Heart left ventricle (tissue), 16 donors: ENCODE results near the gene CFLAR. TPM values are rescaled to one million over a fixed set of nuclear protein-coding genes. Genes with fewer than 3 reads are reported as not detected.
"Not testable (repeated sequence)": the region's sequence is repeated elsewhere in the genome, so short reads cannot be mapped to it uniquely, and the experiment has no call there.

Source experiments
- ATAC-seq, 4 donors: fragments of 200-7000 bp; cut with Tn5 transposase; one replicate each; pipeline ENCODE4 v1.9.1; 2020 to 2022; ENCODE audit warnings: moderate library complexity in 4 of 4, mild to moderate bottlenecking in 3 of 4, moderate number of reproducible peaks in 1 of 4
- DNase-seq, 5 donors: peaks; one replicate each; pipeline ENCODE4 v3.0.0-alpha.2; 2020
- H3K27ac ChIP-seq, 12 donors: fragments of 200-600 bp; sonication (generic) in 4 of 12; one replicate each; pipeline versions ENCODE4 v1.5.0 to v1.8.0; 2016 to 2022; ENCODE audit warnings: mild to moderate bottlenecking in 2 of 12
- H3K27me3 ChIP-seq, 9 donors: fragments of 200-600 bp; sonication (generic) in 2 of 9; one replicate each; pipeline versions ENCODE4 v1.5.1 to v1.8.0; 2016 to 2022; ENCODE audit warnings: mild to moderate bottlenecking in 3 of 9
- H3K36me3 ChIP-seq, 9 donors: fragments of 200-600 bp; sonication (generic) in 2 of 9; one replicate each; pipeline versions ENCODE4 v1.5.0 to v1.8.0; 2018 to 2022; ENCODE audit warnings: mild to moderate bottlenecking in 2 of 9
- H3K4me1 ChIP-seq, 12 donors: fragments of 200-600 bp; sonication (generic) in 4 of 12; one replicate each; pipeline versions ENCODE4 v1.5.0 to v1.8.0; 2016 to 2022; ENCODE audit warnings: mild to moderate bottlenecking in 3 of 12
- H3K4me3 ChIP-seq, 12 donors: fragments of 200-600 bp; sonication (generic) in 4 of 12; one replicate each; pipeline versions ENCODE4 v1.5.0 to v1.8.0; 2017 to 2022; ENCODE audit warnings: mild to moderate bottlenecking in 9 of 12, moderate library complexity in 4 of 12
- H3K9me3 ChIP-seq, 12 donors: fragments of 200-600 bp; sonication (generic) in 4 of 12; one replicate each; pipeline versions ENCODE4 v1.5.0 to v1.8.0; 2016 to 2022; ENCODE audit warnings: mild to moderate bottlenecking in 1 of 12
- POLR2A ChIP-seq, 2 donors: fragments of 450-650 bp; IDR thresholded peaks; one replicate each; pipeline ENCODE4 v1.6.1; 2017; ENCODE audit warnings: antibody characterized with exemption in 2 of 2, mild to moderate bottlenecking in 2 of 2, moderate library complexity in 2 of 2
- WGBS, 4 donors: extraction: QIAGEN DNeasy Blood & Tissue Kit in 2 of 4; methylation state at CpG; one replicate each; pipeline versions ENCODE4 v1.1.5 to v1.1.7; 2013 to 2018; 5-methylcytosine and 5-hydroxymethylcytosine counted together
- intact Hi-C, 10 donors: fragments of 100-400 bp; cut with DNase I; formaldehyde crosslinking; loops; one replicate each; pipeline versions ENCODE4 v1.11.1 to v1.14.2; 2022
- polyA plus RNA-seq, 2 donors: library from polyadenylated mRNA; stranded (reverse); fragments of 200-250 nt; gene quantifications; one replicate each; pipeline ENCODE4 v1.2.3, GENCODE V29; 2013
- total RNA-seq, 9 donors: library from RNA; depleted of rRNA in 2 of 9; stranded (reverse); fragments of >200 nt in 2 of 9; fragmentation: NEBNext Ultra II Directional in 3 of 9; extraction: Animal tissue kit (Norgen Biotek cat#: 25700) in 3 of 9; gene quantifications; one replicate each; pipeline versions ENCODE4 v1.1.0 to v1.2.4, GENCODE V29; 2016 to 2023
- TF ChIP-seq, protein P1 (sequence below), 12 donors: fragments of 200-600 bp; sonication (generic) in 4 of 12; IDR thresholded peaks; one replicate each; pipeline versions ENCODE4 v1.5.0 to v1.8.0; 2018 to 2022; ENCODE audit warnings: antibody characterized with exemption in 12 of 12, mild to moderate bottlenecking in 5 of 12
- donor health status: ischemic (EF 13 %, LVEDD 7.1; RV severe dilation, severe dysfunction).
- donor health status: healthy with polysubstance abuse.
- donor health status: DM: no; HTN: yes; CAD: no.
- donor health status: DM: no; HTN: no; CAD: no.
- donor health status: ischemic (EF 25% LVEDD 6.9; RV normal size, moderate dysfunction).
- donor health status: ischemic (EF 25% LVEDD 5.7; RV mildly dilated, moderate dysfunction).
- donor health status: healthy.
- donor health status: DM: yes; HTN: yes; CAD: no.
- donor health status: ischemic (EF 35%, LVEDD 5.7; RV mildly dilated, moderate dysfunction).
- donor health status: nonischemic (EF 11% LVEDD 7.7; RV severe dilation, severe dysfunction).
- donor health status: DM: yes; HTN: yes; CAD: no.
- donor health status: PGD.
- donor health status: ischemic (EF 29% LVEDD 5.4; RV normal size, mild dysfunction).
- donor health status: nonischemic (EF 23%, LVEDD 6.1; RV moderate dilation, normal function).

CFLAR gene
- total and polyA plus RNA-seq, 11 donors = 120 to 279 (median 214) TPM

DNA sequence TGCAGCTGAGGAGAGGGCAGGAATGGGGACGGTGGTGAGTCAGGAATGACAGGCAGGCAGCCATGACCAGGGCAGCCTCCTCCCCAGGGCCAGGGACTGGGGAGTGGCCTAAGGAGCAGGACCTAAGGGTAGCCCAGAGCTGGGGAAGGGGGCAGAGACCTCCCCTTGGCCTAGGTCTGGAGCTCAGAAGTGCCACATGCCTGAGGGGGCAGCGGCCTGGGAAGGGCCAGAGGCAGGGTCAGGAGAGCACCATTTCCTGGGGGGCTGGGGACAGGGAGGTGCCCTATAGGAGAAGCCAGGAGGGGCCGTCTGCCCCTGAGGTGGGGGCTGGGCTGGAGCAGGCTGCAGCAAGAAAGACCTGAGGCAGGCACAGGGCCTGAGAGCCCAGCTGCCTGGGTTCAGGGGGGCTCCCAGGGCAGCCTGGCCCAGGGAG lies 20.9 kb downstream of the CFLAR start:
- Histone ChIP-seq H3K27ac (peak overlapping the region in 11 of 12 donors; percentile 11 to 100 (median 99)), H3K27me3 (no peaks in the 10 kb centered on the region), H3K9me3 (no peaks in the 10 kb centered on the region), H3K4me1 (peaks cover 3 to 81% (median 47%) of the 10 kb centered on the region in 12 donors), H3K4me3 (no peak overlapping the region), H3K36me3 (peaks cover 2 to 99% (median 91%) of the 10 kb centered on the region in 9 donors)
- ATAC-seq = peak in 1 of 4 donors; percentile 8
- TF ChIP-seq POLR2A (IDR thresholded peaks at IDR 0.05) = no peak
- TF ChIP-seq, protein P1, sequence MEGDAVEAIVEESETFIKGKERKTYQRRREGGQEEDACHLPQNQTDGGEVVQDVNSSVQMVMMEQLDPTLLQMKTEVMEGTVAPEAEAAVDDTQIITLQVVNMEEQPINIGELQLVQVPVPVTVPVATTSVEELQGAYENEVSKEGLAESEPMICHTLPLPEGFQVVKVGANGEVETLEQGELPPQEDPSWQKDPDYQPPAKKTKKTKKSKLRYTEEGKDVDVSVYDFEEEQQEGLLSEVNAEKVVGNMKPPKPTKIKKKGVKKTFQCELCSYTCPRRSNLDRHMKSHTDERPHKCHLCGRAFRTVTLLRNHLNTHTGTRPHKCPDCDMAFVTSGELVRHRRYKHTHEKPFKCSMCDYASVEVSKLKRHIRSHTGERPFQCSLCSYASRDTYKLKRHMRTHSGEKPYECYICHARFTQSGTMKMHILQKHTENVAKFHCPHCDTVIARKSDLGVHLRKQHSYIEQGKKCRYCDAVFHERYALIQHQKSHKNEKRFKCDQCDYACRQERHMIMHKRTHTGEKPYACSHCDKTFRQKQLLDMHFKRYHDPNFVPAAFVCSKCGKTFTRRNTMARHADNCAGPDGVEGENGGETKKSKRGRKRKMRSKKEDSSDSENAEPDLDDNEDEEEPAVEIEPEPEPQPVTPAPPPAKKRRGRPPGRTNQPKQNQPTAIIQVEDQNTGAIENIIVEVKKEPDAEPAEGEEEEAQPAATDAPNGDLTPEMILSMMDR (IDR thresholded peaks at IDR 0.05) = no peak
- WGBS, 4 donors = 29 to 56% (median 44%) methylated on average over 1 to 3 of the region's 3 CpGs
- no peak for DNase-seq
- intact Hi-C loops = no loop called here

DNA sequence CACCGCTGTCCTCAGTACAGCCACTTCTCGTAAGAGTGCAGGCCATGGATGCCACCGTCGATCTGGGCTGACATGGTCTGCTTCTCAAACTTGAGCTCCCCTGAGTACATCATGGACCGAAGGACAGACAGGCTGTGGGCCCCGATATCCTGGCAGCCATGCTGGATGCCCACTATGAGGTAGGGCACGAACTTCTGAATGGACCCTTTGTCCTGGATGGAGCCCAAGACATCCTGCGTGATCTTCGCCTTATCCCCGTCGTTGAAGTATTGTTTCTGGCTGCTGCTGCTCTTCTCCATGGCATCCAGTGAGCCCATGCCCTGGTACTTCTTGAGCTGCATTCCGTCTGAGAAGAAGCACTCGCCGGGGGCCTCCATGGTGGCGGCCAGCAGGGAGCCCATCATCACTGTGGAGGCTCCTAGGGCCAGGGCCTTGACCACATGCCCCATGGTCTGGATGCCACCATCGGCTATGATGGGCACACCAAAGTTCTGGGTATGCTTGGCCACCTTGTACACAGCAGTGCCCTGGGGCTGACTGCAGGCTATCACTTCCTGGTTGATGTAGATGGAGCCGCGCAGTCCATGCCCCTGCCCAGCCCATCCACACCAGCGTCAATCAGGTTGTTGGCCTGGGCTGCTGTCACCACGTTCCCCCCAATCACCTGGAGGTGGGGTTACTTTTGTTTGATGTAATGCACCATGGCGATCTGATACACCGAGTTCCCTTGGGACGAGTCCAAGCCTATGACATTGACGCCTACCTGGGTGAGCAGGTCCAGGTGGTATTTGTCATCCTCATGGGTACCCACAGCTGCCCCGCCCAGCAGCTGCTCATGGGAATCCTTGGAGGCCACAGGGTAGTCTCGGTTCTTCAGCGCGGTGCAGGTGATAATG lies 21.8 kb downstream of the CFLAR start:
- peak overlapping the region in 7 of 12 donors; percentile 8 to 100 (median 99) for H3K27ac ChIP-seq
- H3K27me3 ChIP-seq = no peaks in the 10 kb centered on the region
- peaks cover 3 to 73% (median 38%) of the 10 kb centered on the region in 12 donors for H3K4me1 ChIP-seq
- peaks cover 3 to 100% (median 97%) of the 10 kb centered on the region in 9 donors for H3K36me3 ChIP-seq
- DNase-seq (no peak), ATAC-seq (peak in 3 of 4 donors; percentile 13 to 37 (median 20))
- TF ChIP-seq POLR2A (IDR thresholded peaks at IDR 0.05) = no peak
- TF ChIP-seq, protein P1 (IDR thresholded peaks at IDR 0.05) = no peak
- no peaks in the 10 kb centered on the region for H3K9me3 ChIP-seq
- no peak overlapping the region for H3K4me3 ChIP-seq
- intact Hi-C loops = no loop called here
- WGBS, 4 donors = 84 to 96% (median 95%) methylated on average over 12 to 28 of the region's 28 CpGs

DNA sequence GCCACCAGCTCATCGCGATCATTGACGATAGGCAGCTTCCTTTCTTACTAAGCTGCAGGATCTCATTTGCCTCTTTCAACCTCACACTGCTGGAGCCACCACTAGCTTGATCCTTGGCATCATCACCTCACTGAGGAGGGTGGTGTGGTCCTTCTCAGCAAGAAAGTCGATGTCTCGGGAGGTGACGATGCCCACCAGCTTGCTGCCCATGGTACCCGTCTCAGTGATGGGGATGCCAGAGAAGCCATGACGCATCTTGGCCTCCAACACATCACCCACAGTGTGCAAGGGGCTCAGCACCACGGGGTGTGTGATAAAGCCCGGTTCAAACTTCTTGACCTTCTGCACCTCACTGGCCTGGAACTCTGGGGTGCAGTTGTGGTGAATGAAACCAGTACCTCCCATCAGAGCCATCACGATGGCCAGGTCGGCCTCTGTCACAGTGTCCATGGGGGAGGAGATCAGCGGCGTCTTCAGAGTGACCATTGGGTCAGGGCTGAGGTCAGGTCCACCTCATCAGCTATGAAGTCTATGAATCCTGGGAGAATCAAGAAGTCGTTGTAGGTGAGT lies 22.5 kb downstream of the CFLAR start:
- Histone ChIP-seq H3K4me1 (peaks cover 3 to 66% (median 31%) of the 10 kb centered on the region in 12 donors), H3K27ac (peak overlapping the region in 5 of 12 donors; percentile 7 to 37 (median 32)), H3K36me3 (peaks cover 8 to 100% (median 97%) of the 10 kb centered on the region in 9 donors), H3K4me3 (no peak overlapping the region), H3K27me3 (no peaks in the 10 kb centered on the region), H3K9me3 (no peaks in the 10 kb centered on the region)
- DNase-seq (no peak), ATAC-seq (no peak)
- intact Hi-C loops = no loop called here
- TF ChIP-seq, protein P1 (IDR thresholded peaks at IDR 0.05) = no peak
- TF ChIP-seq POLR2A (IDR thresholded peaks at IDR 0.05) = no peak
- 91 to 94% (median 93%) methylated on average over 10 to 15 of the region's 15 CpGs for WGBS, 4 donors

DNA sequence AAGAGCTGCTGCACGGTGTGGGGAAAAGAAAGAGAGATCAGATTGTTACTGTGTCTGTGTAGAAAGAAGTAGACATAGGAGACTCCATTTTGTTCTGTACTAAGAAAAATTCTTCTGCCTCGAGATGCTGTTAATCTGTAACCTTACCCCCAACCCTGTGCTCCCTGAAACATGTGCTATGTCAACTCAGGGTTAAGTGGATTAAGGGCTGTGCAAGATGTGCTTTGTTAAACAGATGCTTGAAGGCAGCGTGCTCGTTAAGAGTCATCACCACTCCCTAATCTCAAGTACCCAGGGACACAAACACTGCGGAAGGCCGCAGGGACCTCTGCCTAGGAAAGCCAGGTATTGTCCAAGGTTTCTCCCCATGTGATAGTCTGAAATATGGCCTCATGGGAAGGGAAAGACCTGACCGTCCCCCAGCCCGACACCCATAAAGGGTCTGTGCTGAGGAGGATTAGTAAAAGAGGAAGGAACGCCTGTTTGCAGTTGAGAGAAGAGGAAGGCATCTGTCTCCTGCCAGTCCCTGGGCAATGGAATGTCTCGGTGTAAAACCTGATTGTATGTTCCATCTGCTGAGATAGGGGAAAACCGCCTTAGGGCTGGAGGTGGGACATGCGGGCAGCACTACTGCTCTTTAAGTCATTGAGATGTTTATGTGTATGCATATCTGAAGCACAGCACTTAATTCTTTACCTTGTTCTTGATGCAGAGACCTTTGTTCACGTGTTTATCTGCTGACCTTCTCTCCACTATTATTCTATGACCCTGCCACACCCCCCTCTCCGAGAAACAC lies 23.2 kb downstream of the CFLAR start:
- ATAC-seq, H3K4me3 ChIP-seq, intact Hi-C loops, H3K9me3 ChIP-seq, DNase-seq, H3K27me3 ChIP-seq: not testable (repeated sequence)
- peaks cover 8 to 100% (median 97%) of the 10 kb centered on the region in 9 donors for H3K36me3 ChIP-seq
- WGBS, 4 donors = 45 to 68% (median 51%) methylated on average over 10 to 14 of the region's 14 CpGs
- H3K4me1 ChIP-seq = peaks cover 3 to 65% (median 28%) of the 10 kb centered on the region in 12 donors
- peak overlapping the region in 5 of 12 donors; percentile 7 to 37 (median 32) for H3K27ac ChIP-seq
